Cardiac fibroblast (primary cell): ENCODE measurements around the gene NAV2.

Source experiments
- DNase-seq, 2 donors: peaks; one replicate each; pipeline versions ENCODE4 v3.0.0 to v3.0.0-alpha.2; 2010; ENCODE audit warnings: low read depth in 2 of 2
- H3K4me3 ChIP-seq, 2 donors: replicated peaks in 1 of 2; 1 replicate in 1 of 2; 2 replicates in 1 of 2; pipeline ENCODE4 v1.5.1; 2011; ENCODE audit warnings: low read depth in 2 of 2, low read length in 2 of 2, mild to moderate bottlenecking in 2 of 2, moderate library complexity in 1 of 2
- CTCF ChIP-seq: IDR thresholded peaks from one replicate; pipeline ENCODE4 v1.5.1; 2011; ENCODE audit warnings: low read depth, mild to moderate bottlenecking, low read length, inconsistent platforms

NAV2 gene

GRCh38 chr11:19961225-19961624 lies 248.6 kb downstream of the NAV2 start:
- DNase-seq = no peak
- no peak for TF ChIP-seq CTCF
- H3K4me3 ChIP-seq = no peak overlapping the region

GRCh38 chr11:19962053-19962800 lies 249.6 kb downstream of the NAV2 start:
- TF ChIP-seq CTCF = no peak
- no peak overlapping the region for H3K4me3 ChIP-seq
- no peak for DNase-seq

- H3K4me3 ChIP-seq = no peak overlapping the region
- no peak for TF ChIP-seq CTCF
- peak; percentile 60 to 70 for DNase-seq
These were observed 250.2 kb downstream of the NAV2 start for GRCh38 chr11:19962801-19963175.

GRCh38 chr11:19963697-19964387 lies 251.2 kb downstream of the NAV2 start:
- H3K4me3 ChIP-seq = no peak overlapping the region
- DNase-seq = no peak
- TF ChIP-seq CTCF = no peak

- no peak overlapping the region for H3K4me3 ChIP-seq
- no peak for DNase-seq
- no peak for TF ChIP-seq CTCF
These were observed 253.8 kb downstream of the NAV2 start for GRCh38 chr11:19966441-19966840.

- H3K4me3 ChIP-seq = no peak overlapping the region
- TF ChIP-seq CTCF = no peak
- no peak for DNase-seq
These were observed 254.3 kb downstream of the NAV2 start for GRCh38 chr11:19966927-19967326.
